ENCODE measurements around the gene CDC42BPB. TPM values are rescaled to one million over a fixed set of nuclear protein-coding genes. Genes with fewer than 3 reads are reported as not detected.

CDC42BPB gene
- polyA plus RNA-seq, 1 donor (not counting 4 experiments of a cell fraction or from before 2014, with no cell fraction given) = 41.3 TPM

- dilution Hi-C loops (cut with MboI; ENCODE audit: extremely low pct_ligation_motif_present, low sequenced_read_pairs) = no loop called here
- no peak for DNase-seq (ENCODE audit: low read depth, low spot score)
- Histone ChIP-seq H3K9ac (ENCODE audit: control insufficient read depth, extremely low read depth, insufficient read depth, low read length) (no peak overlapping the region), H3K79me2 (ENCODE audit: control insufficient read depth, insufficient read depth, low read length) (no peaks in the 10 kb centered on the region), H3K4me1 (ENCODE audit: control insufficient read depth, extremely low read depth, insufficient read depth, low read length) (no peaks in the 10 kb centered on the region), H2AFZ (ENCODE audit: control insufficient read depth, low read length) (no peak overlapping the region), H3K4me2 (ENCODE audit: control insufficient read depth, extremely low read depth, insufficient read depth, low read depth, low read length) (no peak overlapping the region), H3K36me3 (ENCODE audit: control insufficient read depth in 2 of 2, extremely low read depth in 1 of 2, insufficient read depth in 2 of 2, low read length in 2 of 2) (peaks cover 9 to 37% of the 10 kb centered on the region in 2 experiments), H3K27me3 (ENCODE audit: control insufficient read depth, extremely low read depth, insufficient read depth, low read length) (no peaks in the 10 kb centered on the region), H4K20me1 (ENCODE audit: control insufficient read depth, extremely low read depth, insufficient read depth, low read length) (no peaks in the 10 kb centered on the region), H3K27ac (ENCODE audit: control insufficient read depth, insufficient read depth, low read length) (no peak overlapping the region), H3K9me3 (ENCODE audit: control insufficient read depth, low read depth, low read length) (no peaks in the 10 kb centered on the region), H3K9me1 (ENCODE audit: control insufficient read depth, extremely low read depth, insufficient read depth, low read length) (no peaks in the 10 kb centered on the region), H3K4me3 (ENCODE audit: control insufficient read depth in 2 of 3, extremely low read depth in 1 of 3, insufficient read depth in 2 of 3, low read depth in 1 of 3, low read length in 3 of 3) (no peak overlapping the region)
- no peak for FAIRE-seq
- TF ChIP-seq EZH2 (IDR thresholded peaks at IDR 0.05; ENCODE audit: low read length) = no peak
- TF ChIP-seq CTCF (optimal IDR thresholded peaks at IDR 0.05 in 1 of 3, IDR thresholded peaks at IDR 0.05 in 1 of 3, conservative IDR thresholded peaks at IDR 0.05 in 1 of 3; ENCODE audit: extremely low read depth in 1 of 3, insufficient read depth in 2 of 3, low read length in 3 of 3) = no peak
These were observed 118.0 kb downstream of the CDC42BPB start for GRCh38 chr14:102939329-102939728.

GRCh38 chr14:102938191-102938590 is 119.2 kb downstream of the CDC42BPB start:
- TF ChIP-seq CTCF (optimal IDR thresholded peaks at IDR 0.05 in 1 of 3, IDR thresholded peaks at IDR 0.05 in 1 of 3, conservative IDR thresholded peaks at IDR 0.05 in 1 of 3; ENCODE audit: extremely low read depth in 1 of 3, insufficient read depth in 2 of 3, low read length in 3 of 3) = no peak
- no peak for TF ChIP-seq EZH2 (IDR thresholded peaks at IDR 0.05; ENCODE audit: low read length)
- DNase-seq (ENCODE audit: low read depth, low spot score) = no peak
- Histone ChIP-seq H3K79me2 (ENCODE audit: control insufficient read depth, insufficient read depth, low read length) (no peaks in the 10 kb centered on the region), H3K4me1 (ENCODE audit: control insufficient read depth, extremely low read depth, insufficient read depth, low read length) (no peaks in the 10 kb centered on the region), H3K4me3 (ENCODE audit: control insufficient read depth in 2 of 3, extremely low read depth in 1 of 3, insufficient read depth in 2 of 3, low read depth in 1 of 3, low read length in 3 of 3) (no peak overlapping the region), H3K36me3 (ENCODE audit: control insufficient read depth in 2 of 2, extremely low read depth in 1 of 2, insufficient read depth in 2 of 2, low read length in 2 of 2) (peaks cover 10 to 33% of the 10 kb centered on the region in 2 experiments), H3K27me3 (ENCODE audit: control insufficient read depth, extremely low read depth, insufficient read depth, low read length) (no peaks in the 10 kb centered on the region), H2AFZ (ENCODE audit: control insufficient read depth, low read length) (no peak overlapping the region), H4K20me1 (ENCODE audit: control insufficient read depth, extremely low read depth, insufficient read depth, low read length) (no peaks in the 10 kb centered on the region), H3K9me3 (ENCODE audit: control insufficient read depth, low read depth, low read length) (no peaks in the 10 kb centered on the region), H3K27ac (ENCODE audit: control insufficient read depth, insufficient read depth, low read length) (no peak overlapping the region), H3K9ac (ENCODE audit: control insufficient read depth, extremely low read depth, insufficient read depth, low read length) (no peak overlapping the region), H3K4me2 (ENCODE audit: control insufficient read depth, extremely low read depth, insufficient read depth, low read depth, low read length) (no peak overlapping the region), H3K9me1 (ENCODE audit: control insufficient read depth, extremely low read depth, insufficient read depth, low read length) (no peaks in the 10 kb centered on the region)
- FAIRE-seq = no peak
- dilution Hi-C loops (cut with MboI; ENCODE audit: extremely low pct_ligation_motif_present, low sequenced_read_pairs) = no loop called here
